GM12878 (cell line): ENCODE data around the gene CEP170B. TPM values are rescaled to one million over a fixed set of nuclear protein-coding genes. Genes with fewer than 3 reads are reported as not detected.

Experiments
- ATF3 ChIP-seq: IDR thresholded peaks from 2 replicates; pipeline ENCODE4 v1.6.1; 2011; ENCODE audit warnings: low read depth, mild to moderate bottlenecking, low read length, moderate library complexity, borderline replicate concordance; ENCODE audit errors: extremely low read depth
- CREM ChIP-seq: IDR thresholded peaks from 2 replicates; pipeline ENCODE4 v1.6.1; 2014; ENCODE audit warnings: antibody characterized with exemption, low read depth
- PBX3 ChIP-seq: IDR thresholded peaks from 2 replicates; pipeline ENCODE4 v1.6.1; 2011; ENCODE audit warnings: mild to moderate bottlenecking, low read depth, low read length, moderate library complexity; ENCODE audit not compliant: insufficient replicate concordance
- REST ChIP-seq: IDR thresholded peaks from 2 replicates; pipeline ENCODE4 v1.6.1; 2012; ENCODE audit warnings: mild to moderate bottlenecking, low read depth, low read length
- RFX5 ChIP-seq: IDR thresholded peaks from 2 replicates; pipeline ENCODE4 v1.6.1; 2011; ENCODE audit warnings: low read depth, low read length, improper control_type of control experiment
- SREBF2 ChIP-seq: IDR thresholded peaks from 2 replicates; pipeline ENCODE4 v1.6.1; 2012; ENCODE audit warnings: mild to moderate bottlenecking, low read length
- polyA plus RNA-seq, 11 experiments: library from polyadenylated mRNA; depleted of rRNA in 4 of 11; unstranded in 6 of 11; stranded (reverse) in 5 of 11; fragments of >200 nt; fragmentation: Nextera tagmentation in 4 of 11; fragmentation: Illumina TruSeq in 1 of 11; extraction: Ambion mirVana in 4 of 11; extraction: Trizol in 1 of 11; gene quantifications; 1 replicate in 1 of 11; 2 replicates in 10 of 11; pipeline versions ENCODE4 v1.2.1 to v1.2.3, GENCODE V29; 2011 to 2016; ENCODE audit warnings: inconsistent platforms in 2 of 11, missing spikeins in 2 of 11, low read depth in 1 of 11
- total RNA-seq, 4 experiments: library from RNA; depleted of rRNA in 3 of 4; stranded (reverse); fragments of >200 nt in 3 of 4; fragmentation: Illumina TruSeq in 1 of 4; extraction: Trizol in 1 of 4; gene quantifications; 2 replicates each; pipeline versions ENCODE4 v1.2.1 to v1.2.3, GENCODE V29; 2013 to 2021

CEP170B gene
- total and polyA plus RNA-seq, 10 of the 15 experiments (the other 5 are each of a cell fraction or from before 2014, with no cell fraction given) = 0.01 to 0.44 (median 0.05) TPM; not detected in 4

- TF ChIP-seq PBX3 (no peak), ATF3 (no peak), CREM (no peak), RFX5 (no peak), REST (no peak), SREBF2 (no peak)
These were observed 8.8 kb upstream of the CEP170B start (continued) for GRCh38 chr14:104856157-104856868.
